Measurements from ENCODE around the gene ADM2. TPM values are rescaled to one million over a fixed set of nuclear protein-coding genes. Genes with fewer than 3 reads are reported as not detected.

ADM2 gene
- total and polyA plus RNA-seq, 2 donors (not counting 1 experiment from before 2014, with no cell fraction given) = 0.73 to 5.8 TPM

DNA sequence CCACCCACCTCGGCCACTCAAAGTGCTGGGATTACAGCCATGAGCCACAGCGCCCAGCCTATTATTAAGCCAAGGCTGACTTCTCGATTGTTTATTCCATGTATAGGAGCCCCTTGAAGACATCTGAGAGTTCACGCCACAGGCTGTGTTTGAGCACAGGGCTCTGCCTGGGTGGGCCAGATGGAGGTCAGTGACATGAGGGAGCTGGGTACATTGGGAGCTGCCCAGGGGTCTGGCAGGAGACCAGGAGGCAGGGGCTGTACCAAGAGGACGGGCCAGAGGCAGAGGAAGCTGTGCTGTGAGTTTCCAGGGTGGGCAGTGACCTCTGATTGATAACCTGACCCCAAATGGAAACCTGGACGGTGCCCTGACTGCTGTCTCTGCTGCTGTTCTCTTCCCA, 20.8 kb downstream of the ADM2 start:
- Histone ChIP-seq H3K4me3 (replicated peaks in 1 of 4; ENCODE audit: control extremely low read depth in 1 of 4, insufficient read depth in 1 of 4, low read depth in 3 of 4, low read length in 4 of 4) (no peak overlapping the region), H3K9ac (ENCODE audit: insufficient read depth, low read length) (no peak overlapping the region), H3K4me2 (ENCODE audit: extremely low read depth, insufficient read depth, low read length) (no peak overlapping the region), H3K36me3 (ENCODE audit: control insufficient read depth, insufficient read depth, low read length) (peaks cover 19% of the 10 kb centered on the region), H2AFZ (ENCODE audit: low read length) (no peak overlapping the region), H3K79me2 (ENCODE audit: control insufficient read depth, insufficient read depth, low read length) (peaks cover 16% of the 10 kb centered on the region), H3K9me3 (ENCODE audit: control insufficient read depth, insufficient read depth, low read depth, low read length) (no peaks in the 10 kb centered on the region), H3K4me1 (ENCODE audit: control insufficient read depth, extremely low read depth, insufficient read depth, low read length) (no peaks in the 10 kb centered on the region), H4K20me1 (ENCODE audit: control insufficient read depth, extremely low read depth, insufficient read depth, low read length) (no peaks in the 10 kb centered on the region), H3K27me3 (ENCODE audit: control insufficient read depth, insufficient read depth, low read length) (no peaks in the 10 kb centered on the region), H3K27ac (ENCODE audit: insufficient read depth, low read length) (no peak overlapping the region)
- DNase-seq (ENCODE audit: low read depth in 2 of 2) = no peak
- TF ChIP-seq EZH2 (IDR thresholded peaks at IDR 0.05; ENCODE audit: low read length, missing control alignments) = no peak
- TF ChIP-seq, protein P1, sequence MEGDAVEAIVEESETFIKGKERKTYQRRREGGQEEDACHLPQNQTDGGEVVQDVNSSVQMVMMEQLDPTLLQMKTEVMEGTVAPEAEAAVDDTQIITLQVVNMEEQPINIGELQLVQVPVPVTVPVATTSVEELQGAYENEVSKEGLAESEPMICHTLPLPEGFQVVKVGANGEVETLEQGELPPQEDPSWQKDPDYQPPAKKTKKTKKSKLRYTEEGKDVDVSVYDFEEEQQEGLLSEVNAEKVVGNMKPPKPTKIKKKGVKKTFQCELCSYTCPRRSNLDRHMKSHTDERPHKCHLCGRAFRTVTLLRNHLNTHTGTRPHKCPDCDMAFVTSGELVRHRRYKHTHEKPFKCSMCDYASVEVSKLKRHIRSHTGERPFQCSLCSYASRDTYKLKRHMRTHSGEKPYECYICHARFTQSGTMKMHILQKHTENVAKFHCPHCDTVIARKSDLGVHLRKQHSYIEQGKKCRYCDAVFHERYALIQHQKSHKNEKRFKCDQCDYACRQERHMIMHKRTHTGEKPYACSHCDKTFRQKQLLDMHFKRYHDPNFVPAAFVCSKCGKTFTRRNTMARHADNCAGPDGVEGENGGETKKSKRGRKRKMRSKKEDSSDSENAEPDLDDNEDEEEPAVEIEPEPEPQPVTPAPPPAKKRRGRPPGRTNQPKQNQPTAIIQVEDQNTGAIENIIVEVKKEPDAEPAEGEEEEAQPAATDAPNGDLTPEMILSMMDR (conservative IDR thresholded peaks at IDR 0.05 in 1 of 2, IDR thresholded peaks at IDR 0.05 in 1 of 2; ENCODE audit: low read depth in 1 of 2, low read length in 2 of 2) = no peak

DNA sequence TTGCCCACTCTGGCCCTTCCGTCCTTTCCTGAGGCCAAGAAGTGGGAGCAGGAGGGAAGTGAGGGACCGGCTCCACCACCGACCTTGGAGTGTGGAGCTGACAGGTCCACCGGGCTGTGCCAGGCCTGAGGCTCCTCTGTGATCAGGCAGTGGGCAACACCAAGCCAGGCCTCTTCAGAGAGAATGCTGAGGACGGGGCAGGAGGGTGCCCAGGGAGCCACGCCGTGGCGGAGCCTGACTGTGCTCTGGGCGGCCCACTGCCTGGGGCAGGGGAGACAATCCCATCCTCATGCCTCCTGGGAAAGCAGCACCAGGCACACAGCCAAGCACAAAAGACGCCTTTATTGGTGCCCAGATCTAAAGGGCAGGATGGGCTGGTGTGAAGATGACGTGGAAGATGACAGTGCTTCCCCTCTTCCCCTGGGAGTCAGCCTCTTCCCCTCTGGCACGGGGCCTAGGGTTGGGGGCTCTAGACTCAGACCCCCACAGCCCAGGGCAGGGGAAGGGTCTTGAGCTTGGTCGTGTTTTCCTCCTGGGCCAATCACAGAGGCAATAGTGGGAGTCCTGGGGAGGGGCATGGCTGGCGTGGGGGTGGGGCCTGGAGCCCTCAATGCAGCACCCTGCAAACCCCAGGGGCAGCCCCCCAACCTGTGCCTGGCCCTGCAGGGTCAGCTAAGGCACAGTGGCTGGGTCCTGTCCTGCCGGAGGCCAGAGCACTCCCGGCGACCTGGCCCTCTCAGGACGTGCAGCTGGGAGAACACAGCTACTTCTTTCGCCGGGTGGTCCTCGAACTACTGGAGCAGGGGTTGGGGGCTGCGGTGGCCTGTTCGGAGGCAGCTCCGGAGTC, 21.5 kb downstream of the ADM2 start:
- Histone ChIP-seq H3K4me2 (ENCODE audit: extremely low read depth, insufficient read depth, low read length) (no peak overlapping the region), H3K36me3 (ENCODE audit: control insufficient read depth, insufficient read depth, low read length) (peaks cover 19% of the 10 kb centered on the region), H3K27me3 (ENCODE audit: control insufficient read depth, insufficient read depth, low read length) (no peaks in the 10 kb centered on the region), H3K4me1 (ENCODE audit: control insufficient read depth, extremely low read depth, insufficient read depth, low read length) (no peaks in the 10 kb centered on the region), H3K9ac (ENCODE audit: insufficient read depth, low read length) (no peak overlapping the region), H2AFZ (ENCODE audit: low read length) (no peak overlapping the region), H3K27ac (ENCODE audit: insufficient read depth, low read length) (no peak overlapping the region), H3K4me3 (replicated peaks in 1 of 4; ENCODE audit: control extremely low read depth in 1 of 4, insufficient read depth in 1 of 4, low read depth in 3 of 4, low read length in 4 of 4) (no peak overlapping the region), H3K79me2 (ENCODE audit: control insufficient read depth, insufficient read depth, low read length) (peaks cover 19% of the 10 kb centered on the region), H3K9me3 (ENCODE audit: control insufficient read depth, insufficient read depth, low read depth, low read length) (no peaks in the 10 kb centered on the region), H4K20me1 (ENCODE audit: control insufficient read depth, extremely low read depth, insufficient read depth, low read length) (no peaks in the 10 kb centered on the region)
- no peak for DNase-seq (ENCODE audit: low read depth in 2 of 2)
- TF ChIP-seq, protein P1 (conservative IDR thresholded peaks at IDR 0.05 in 1 of 2, IDR thresholded peaks at IDR 0.05 in 1 of 2; ENCODE audit: low read depth in 1 of 2, low read length in 2 of 2) = no peak
- TF ChIP-seq EZH2 (IDR thresholded peaks at IDR 0.05; ENCODE audit: low read length, missing control alignments) = no peak

DNA sequence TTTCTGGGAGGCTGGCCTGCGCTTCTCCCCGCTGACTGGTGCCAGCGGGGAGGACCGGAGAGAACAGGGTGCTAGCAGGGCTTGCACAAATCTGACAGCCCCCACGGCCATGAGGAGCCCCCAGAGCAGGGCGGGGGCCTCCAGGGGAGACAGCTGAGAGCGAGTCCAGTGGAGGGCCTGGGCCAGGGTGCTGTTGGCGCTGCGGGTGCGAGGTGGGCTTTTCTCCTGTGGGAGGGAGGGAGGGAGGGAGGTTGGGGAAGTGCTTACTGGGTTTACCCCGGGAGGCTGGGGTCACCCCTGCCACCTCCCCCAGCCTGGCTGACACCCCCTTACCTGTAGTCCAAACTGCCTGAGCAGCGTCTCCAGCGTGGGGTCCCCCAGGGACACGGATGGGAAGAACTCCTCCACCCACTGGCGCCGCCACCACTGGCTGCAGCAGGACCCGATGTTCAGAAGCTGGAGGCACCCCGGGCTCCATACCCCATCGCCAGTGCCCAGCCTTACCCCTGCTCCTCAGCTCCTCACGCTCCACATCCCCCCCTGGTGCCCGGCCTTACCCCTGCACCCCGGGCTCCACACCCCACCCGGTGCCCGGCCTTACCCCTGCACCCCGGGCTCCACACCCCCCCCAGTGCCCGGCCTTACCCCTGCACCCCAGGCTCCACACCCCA, 22.3 kb downstream of the ADM2 start:
- H3K9me3 ChIP-seq (ENCODE audit: control insufficient read depth, insufficient read depth, low read depth, low read length) = no peaks in the 10 kb centered on the region
- no peak overlapping the region for H3K27ac ChIP-seq (ENCODE audit: insufficient read depth, low read length)
- no peak overlapping the region for H3K9ac ChIP-seq (ENCODE audit: insufficient read depth, low read length)
- peaks cover 19% of the 10 kb centered on the region for H3K36me3 ChIP-seq (ENCODE audit: control insufficient read depth, insufficient read depth, low read length)
- H3K79me2 ChIP-seq (ENCODE audit: control insufficient read depth, insufficient read depth, low read length) = peaks cover 21% of the 10 kb centered on the region
- H2AFZ ChIP-seq (ENCODE audit: low read length) = no peak overlapping the region
- H3K4me3 ChIP-seq (replicated peaks in 1 of 4; ENCODE audit: control extremely low read depth in 1 of 4, insufficient read depth in 1 of 4, low read depth in 3 of 4, low read length in 4 of 4) = no peak overlapping the region
- DNase-seq (ENCODE audit: low read depth in 2 of 2) = no peak
- no peak for TF ChIP-seq EZH2 (IDR thresholded peaks at IDR 0.05; ENCODE audit: low read length, missing control alignments)
- TF ChIP-seq, protein P1 (conservative IDR thresholded peaks at IDR 0.05 in 1 of 2, IDR thresholded peaks at IDR 0.05 in 1 of 2; ENCODE audit: low read depth in 1 of 2, low read length in 2 of 2) = no peak
- no peaks in the 10 kb centered on the region for H3K4me1 ChIP-seq (ENCODE audit: control insufficient read depth, extremely low read depth, insufficient read depth, low read length)
- H4K20me1 ChIP-seq (ENCODE audit: control insufficient read depth, extremely low read depth, insufficient read depth, low read length) = no peaks in the 10 kb centered on the region
- no peak overlapping the region for H3K4me2 ChIP-seq (ENCODE audit: extremely low read depth, insufficient read depth, low read length)
- no peaks in the 10 kb centered on the region for H3K27me3 ChIP-seq (ENCODE audit: control insufficient read depth, insufficient read depth, low read length)

Measured in fibroblast of lung (primary cell).